Smooth muscle cell (in vitro differentiated cells): ENCODE data around the gene EEFSEC. TPM values are rescaled to one million over a fixed set of nuclear protein-coding genes. Genes with fewer than 3 reads are reported as not detected.

Source experiments
- DNase-seq: peaks from one replicate; lab custom pipeline; 2025; ENCODE audit not compliant: unreplicated experiment; lab: John Stamatoyannopoulos, UW
- H2AFZ ChIP-seq: fragments of 200-600 bp; sonication (generic); 2 replicates; pipeline ENCODE4 v1.6.0; 2016; ENCODE audit warnings: antibody characterized with exemption, low read depth, mild to moderate bottlenecking
- H3F3A ChIP-seq: fragments of 200-600 bp; sonication (generic); 2 replicates; pipeline ENCODE4 v1.6.0; 2017; ENCODE audit warnings: antibody characterized with exemption, low read depth
- H3K27ac ChIP-seq: fragments of 200-600 bp; sonication (generic); 2 replicates; pipeline ENCODE4 v1.5.1; 2016; ENCODE audit warnings: low read depth, mild to moderate bottlenecking
- H3K27me3 ChIP-seq: fragments of 200-600 bp; sonication (generic); 2 replicates; pipeline ENCODE4 v1.6.1; 2016; ENCODE audit warnings: low read depth, mild to moderate bottlenecking
- H3K36me3 ChIP-seq: fragments of 200-600 bp; sonication (generic); 2 replicates; pipeline ENCODE4 v1.5.1; 2016; ENCODE audit warnings: low read depth
- H3K4me1 ChIP-seq: fragments of 200-600 bp; sonication (generic); 2 replicates; pipeline ENCODE4 v1.5.1; 2016; ENCODE audit warnings: low read depth
- H3K4me2 ChIP-seq: fragments of 200-600 bp; sonication (generic); 2 replicates; pipeline ENCODE4 v1.6.0; 2016; ENCODE audit warnings: mild to moderate bottlenecking
- H3K4me3 ChIP-seq: fragments of 200-600 bp; sonication (generic); 2 replicates; pipeline ENCODE4 v1.5.1; 2016; ENCODE audit warnings: mild to moderate bottlenecking
- H3K79me2 ChIP-seq: fragments of 200-600 bp; sonication (generic); 2 replicates; pipeline ENCODE4 v1.6.0; 2016; ENCODE audit warnings: low read depth, mild to moderate bottlenecking
- H3K9ac ChIP-seq: fragments of 200-600 bp; sonication (generic); 2 replicates; pipeline ENCODE4 v1.6.0; 2016; ENCODE audit warnings: low read depth
- H3K9me3 ChIP-seq: fragments of 200-600 bp; sonication (generic); replicated peaks from 2 replicates; pipeline ENCODE4 v1.5.1; 2016; ENCODE audit warnings: low read depth
- H4K20me1 ChIP-seq: fragments of 200-600 bp; sonication (generic); 2 replicates; pipeline ENCODE4 v1.6.0; 2016; ENCODE audit warnings: low read depth
- WGBS: methylation state at CpG from one replicate; pipeline ENCODE4 v1.1.7; 2016; ENCODE audit warnings: low lambda C conversion rate; 5-methylcytosine and 5-hydroxymethylcytosine counted together
- polyA plus RNA-seq: library from polyadenylated mRNA; unstranded; fragments of >200 nt; fragmentation: Nextera tagmentation; extraction: Ambion mirVana; gene quantifications from 2 replicates; pipeline ENCODE4 v1.2.1, GENCODE V29; 2016
- total RNA-seq: library from RNA; depleted of rRNA; stranded (reverse); fragments of >200 nt; gene quantifications from 2 replicates; pipeline ENCODE4 v1.2.3, GENCODE V29; 2014
- TF ChIP-seq, protein P1 (sequence below): fragments of 200-600 bp; sonication (generic); IDR thresholded peaks from 2 replicates; pipeline ENCODE4 v1.5.1; 2017; ENCODE audit warnings: borderline replicate concordance, mild to moderate bottlenecking, antibody characterized with exemption; ENCODE audit not compliant: insufficient read depth, poor library complexity, severe bottlenecking

EEFSEC gene
- total and polyA plus RNA-seq, 2 experiments from 2014 or later, result 12.4 to 17.1 TPM

DNA sequence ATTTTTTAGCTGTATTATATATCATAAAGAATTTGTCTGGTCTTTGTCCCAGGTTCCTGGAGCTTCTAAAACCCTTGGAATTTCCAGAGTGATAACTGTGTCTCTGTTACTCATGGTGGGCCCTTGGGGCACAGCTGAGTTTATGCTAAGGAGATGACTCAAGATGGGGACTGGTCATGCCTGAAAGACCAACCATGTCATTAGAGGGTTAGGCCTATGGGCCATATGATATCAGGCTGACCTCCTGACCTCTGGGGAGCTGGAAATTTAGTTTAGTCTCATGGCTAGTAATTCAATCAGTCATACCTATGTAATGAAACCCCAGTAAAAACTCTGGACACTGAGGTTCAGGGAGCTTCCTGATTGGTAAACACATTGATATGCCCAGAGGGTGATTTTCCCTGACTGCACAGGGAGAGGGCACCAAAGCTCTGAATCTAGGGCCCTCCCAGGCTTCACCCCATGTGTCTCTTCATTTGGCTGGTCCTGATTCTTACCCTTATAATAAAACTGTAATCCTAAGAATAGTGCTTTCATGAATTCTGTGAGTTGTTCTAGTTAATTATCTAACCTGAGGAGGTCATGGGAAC is 69.6 kb downstream of the EEFSEC start:
- H3K4me2 ChIP-seq, result no peak overlapping the region
- no peaks in the 10 kb centered on the region for H3K4me1 ChIP-seq
- no peaks in the 10 kb centered on the region for H3K27me3 ChIP-seq
- no peaks in the 10 kb centered on the region for H3K36me3 ChIP-seq
- DNase-seq, result no peak
- no peaks in the 10 kb centered on the region for H3K9me3 ChIP-seq
- H3K9ac ChIP-seq, result no peak overlapping the region
- H4K20me1 ChIP-seq, result peaks cover 17% of the 10 kb centered on the region
- no peak overlapping the region for H3K27ac ChIP-seq
- no peaks in the 10 kb centered on the region for H3F3A ChIP-seq
- H2AFZ ChIP-seq, result no peak overlapping the region
- TF ChIP-seq, protein P1, sequence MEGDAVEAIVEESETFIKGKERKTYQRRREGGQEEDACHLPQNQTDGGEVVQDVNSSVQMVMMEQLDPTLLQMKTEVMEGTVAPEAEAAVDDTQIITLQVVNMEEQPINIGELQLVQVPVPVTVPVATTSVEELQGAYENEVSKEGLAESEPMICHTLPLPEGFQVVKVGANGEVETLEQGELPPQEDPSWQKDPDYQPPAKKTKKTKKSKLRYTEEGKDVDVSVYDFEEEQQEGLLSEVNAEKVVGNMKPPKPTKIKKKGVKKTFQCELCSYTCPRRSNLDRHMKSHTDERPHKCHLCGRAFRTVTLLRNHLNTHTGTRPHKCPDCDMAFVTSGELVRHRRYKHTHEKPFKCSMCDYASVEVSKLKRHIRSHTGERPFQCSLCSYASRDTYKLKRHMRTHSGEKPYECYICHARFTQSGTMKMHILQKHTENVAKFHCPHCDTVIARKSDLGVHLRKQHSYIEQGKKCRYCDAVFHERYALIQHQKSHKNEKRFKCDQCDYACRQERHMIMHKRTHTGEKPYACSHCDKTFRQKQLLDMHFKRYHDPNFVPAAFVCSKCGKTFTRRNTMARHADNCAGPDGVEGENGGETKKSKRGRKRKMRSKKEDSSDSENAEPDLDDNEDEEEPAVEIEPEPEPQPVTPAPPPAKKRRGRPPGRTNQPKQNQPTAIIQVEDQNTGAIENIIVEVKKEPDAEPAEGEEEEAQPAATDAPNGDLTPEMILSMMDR, result no peak
- no peak overlapping the region for H3K4me3 ChIP-seq
- no peaks in the 10 kb centered on the region for H3K79me2 ChIP-seq

DNA sequence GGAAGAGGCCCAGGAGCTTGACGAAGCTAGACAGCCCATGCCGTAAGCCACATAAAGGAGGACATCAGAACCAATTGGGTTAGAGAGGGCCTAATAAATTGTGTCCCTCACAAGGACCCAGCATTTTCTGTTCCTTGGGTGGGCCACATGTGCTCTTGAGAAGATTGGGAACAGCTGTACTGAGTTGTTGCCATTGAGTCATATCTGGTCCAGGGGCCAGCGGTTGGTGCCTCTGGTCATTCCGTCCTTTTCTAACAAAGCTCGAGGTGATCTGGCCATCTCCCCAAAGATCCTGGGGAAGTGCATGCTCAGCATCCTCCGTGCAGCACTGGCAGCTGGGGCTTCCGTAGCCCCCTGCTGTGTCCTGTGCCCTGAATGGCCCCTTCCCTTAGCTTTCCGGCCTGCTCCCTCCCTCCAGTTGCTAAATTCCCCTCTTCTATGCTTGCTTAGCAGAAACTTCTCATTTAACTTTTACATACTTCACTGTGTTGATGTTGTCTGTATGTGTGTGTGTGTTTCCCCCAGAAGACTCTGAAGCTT is 73.0 kb downstream of the EEFSEC start:
- Histone ChIP-seq H3K4me3 (no peak overlapping the region), H3K9me3 (no peaks in the 10 kb centered on the region), H3K27ac (no peak overlapping the region), H3K27me3 (no peaks in the 10 kb centered on the region), H3F3A (no peaks in the 10 kb centered on the region), H3K36me3 (no peaks in the 10 kb centered on the region), H2AFZ (no peak overlapping the region), H3K79me2 (no peaks in the 10 kb centered on the region), H3K4me2 (no peak overlapping the region), H4K20me1 (peaks cover 17% of the 10 kb centered on the region), H3K9ac (no peak overlapping the region), H3K4me1 (no peaks in the 10 kb centered on the region)
- no peak for DNase-seq
- 83% methylated on average over 8 of the region's 8 CpGs for WGBS
- TF ChIP-seq, protein P1, result no peak

DNA sequence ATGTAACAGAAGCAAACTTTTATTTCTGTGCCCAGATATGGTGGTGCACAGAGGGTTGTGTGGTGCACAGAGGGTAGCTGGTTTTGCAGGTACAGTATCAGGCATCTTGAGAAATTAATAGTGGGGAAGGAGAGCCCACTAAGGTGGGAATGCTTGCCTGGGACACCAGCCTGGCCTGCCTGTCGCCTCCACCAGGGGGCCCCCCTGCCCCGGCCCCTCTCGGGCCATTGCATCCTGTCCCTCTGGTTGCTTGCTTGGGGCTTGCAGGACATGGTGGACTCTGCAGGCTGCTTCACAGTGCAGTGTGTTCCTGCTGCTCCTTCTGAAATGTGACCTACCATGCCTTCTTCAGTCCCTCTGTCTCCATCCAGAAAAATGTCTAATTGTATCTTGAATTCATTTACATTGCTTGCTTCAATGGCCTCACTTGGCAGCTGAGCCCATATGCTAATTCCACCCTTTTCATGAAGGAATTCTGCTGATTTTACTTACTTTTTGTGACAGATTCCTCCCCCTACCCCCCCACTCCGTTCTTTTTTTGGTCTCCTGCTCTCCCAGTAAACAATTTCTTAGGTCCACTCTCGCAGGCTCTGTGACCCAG is 73.6 kb downstream of the EEFSEC start:
- Histone ChIP-seq H3K4me3 (no peak overlapping the region), H3K4me1 (no peaks in the 10 kb centered on the region), H3K79me2 (no peaks in the 10 kb centered on the region), H3K27ac (no peak overlapping the region), H3K9me3 (no peaks in the 10 kb centered on the region), H3K4me2 (no peak overlapping the region), H4K20me1 (peaks cover 20% of the 10 kb centered on the region), H3K9ac (no peak overlapping the region), H3F3A (no peaks in the 10 kb centered on the region), H3K27me3 (no peaks in the 10 kb centered on the region), H3K36me3 (no peaks in the 10 kb centered on the region), H2AFZ (no peak overlapping the region)
- no peak for DNase-seq
- TF ChIP-seq, protein P1, result peak; percentile 54
- 45% methylated on average over 5 of the region's 5 CpGs for WGBS

DNA sequence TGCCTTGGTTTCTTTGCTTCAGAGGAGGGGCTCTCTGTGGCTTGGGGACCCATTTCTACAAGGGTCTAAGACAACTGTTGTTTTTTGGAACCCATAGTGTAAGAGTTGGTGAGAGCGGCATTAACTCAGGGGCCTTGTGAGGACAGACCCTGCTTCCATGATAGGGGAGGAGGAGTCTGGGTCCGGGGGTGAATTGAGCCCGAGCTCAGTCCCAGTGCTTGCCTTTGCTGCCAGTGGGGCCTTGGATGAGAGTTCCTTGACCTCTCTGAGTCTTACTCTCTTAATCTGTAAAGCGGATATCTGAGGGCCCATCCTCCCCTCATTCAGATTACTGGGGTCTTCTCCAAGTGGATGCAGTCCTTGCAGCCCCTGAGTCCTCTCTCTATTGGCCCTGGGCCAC is 74.2 kb downstream of the EEFSEC start:
- Histone ChIP-seq H3K9me3 (no peaks in the 10 kb centered on the region), H3K4me3 (no peak overlapping the region), H2AFZ (no peak overlapping the region), H3F3A (no peaks in the 10 kb centered on the region), H3K27ac (no peak overlapping the region), H3K79me2 (no peaks in the 10 kb centered on the region), H3K4me1 (no peaks in the 10 kb centered on the region), H3K4me2 (no peak overlapping the region), H3K9ac (no peak overlapping the region), H3K36me3 (no peaks in the 10 kb centered on the region), H4K20me1 (peaks cover 20% of the 10 kb centered on the region), H3K27me3 (no peaks in the 10 kb centered on the region)
- TF ChIP-seq, protein P1, result no peak
- 91% methylated on average over 4 of the region's 4 CpGs for WGBS
- no peak for DNase-seq
